ENCODE results near the gene FARS2.
A peak's percentile ranks its signal among the peaks of the same experiment; 100 is the strongest.

FARS2 gene

GRCh38 chr6:5566718-5567117, 305.4 kb downstream of the FARS2 start:
- H3K4me1 Mint-ChIP-seq = no peaks in the 10 kb centered on the region
- TF ChIP-seq CTCF (IDR thresholded peaks at IDR 0.05) = no peak
- DNase-seq = no peak
- H3K27ac Mint-ChIP-seq = no peak overlapping the region
- H3K9me3 Mint-ChIP-seq = peaks cover 18% of the 10 kb centered on the region
- no peak overlapping the region for H3K4me3 Mint-ChIP-seq
- no peaks in the 10 kb centered on the region for H3K27me3 Mint-ChIP-seq (ENCODE audit: low read depth, poor library complexity)
- peaks cover 14% of the 10 kb centered on the region for H3K36me3 Mint-ChIP-seq (ENCODE audit: low read depth)

GRCh38 chr6:5567352-5567751, 306.0 kb downstream of the FARS2 start:
- TF ChIP-seq CTCF (IDR thresholded peaks at IDR 0.05) = no peak
- Mint-ChIP-seq H3K27ac (no peak overlapping the region), H3K9me3 (peaks cover 23% of the 10 kb centered on the region), H3K36me3 (ENCODE audit: low read depth) (peaks cover 14% of the 10 kb centered on the region), H3K4me3 (no peak overlapping the region), H3K27me3 (ENCODE audit: low read depth, poor library complexity) (no peaks in the 10 kb centered on the region), H3K4me1 (no peaks in the 10 kb centered on the region)
- DNase-seq = no peak

- no peak for TF ChIP-seq CTCF (IDR thresholded peaks at IDR 0.05)
- no peaks in the 10 kb centered on the region for H3K27me3 Mint-ChIP-seq (ENCODE audit: low read depth, poor library complexity)
- H3K36me3 Mint-ChIP-seq (ENCODE audit: low read depth) = peaks cover 17% of the 10 kb centered on the region
- H3K9me3 Mint-ChIP-seq = peaks cover 27% of the 10 kb centered on the region
- no peak overlapping the region for H3K4me3 Mint-ChIP-seq
- H3K4me1 Mint-ChIP-seq = no peaks in the 10 kb centered on the region
- DNase-seq = no peak
- H3K27ac Mint-ChIP-seq = no peak overlapping the region
These were observed 306.6 kb downstream of the FARS2 start for GRCh38 chr6:5567890-5568289.

- H3K4me3 Mint-ChIP-seq = no peak overlapping the region
- peaks cover 32% of the 10 kb centered on the region for H3K9me3 Mint-ChIP-seq
- DNase-seq = no peak
- H3K36me3 Mint-ChIP-seq (ENCODE audit: low read depth) = peaks cover 21% of the 10 kb centered on the region
- H3K4me1 Mint-ChIP-seq = no peaks in the 10 kb centered on the region
- TF ChIP-seq CTCF (IDR thresholded peaks at IDR 0.05) = no peak
- H3K27me3 Mint-ChIP-seq (ENCODE audit: low read depth, poor library complexity) = no peaks in the 10 kb centered on the region
- no peak overlapping the region for H3K27ac Mint-ChIP-seq
These were observed 308.2 kb downstream of the FARS2 start for GRCh38 chr6:5569491-5569890.

- Mint-ChIP-seq H3K4me3 (no peak overlapping the region), H3K27me3 (ENCODE audit: low read depth, poor library complexity) (no peaks in the 10 kb centered on the region), H3K4me1 (no peaks in the 10 kb centered on the region), H3K9me3 (peaks cover 39% of the 10 kb centered on the region), H3K36me3 (ENCODE audit: low read depth) (peaks cover 27% of the 10 kb centered on the region), H3K27ac (no peak overlapping the region)
- TF ChIP-seq CTCF (IDR thresholded peaks at IDR 0.05) = no peak
- DNase-seq = no peak
These were observed 309.3 kb downstream of the FARS2 start for GRCh38 chr6:5570641-5571040.

GRCh38 chr6:5580736-5581581, 319.6 kb downstream of the FARS2 start:
- no peak for DNase-seq
- no peak for TF ChIP-seq CTCF (IDR thresholded peaks at IDR 0.05)
- H3K36me3 Mint-ChIP-seq (ENCODE audit: low read depth) = peaks cover 17% of the 10 kb centered on the region
- H3K4me3 Mint-ChIP-seq = no peak overlapping the region
- peak overlapping the region; percentile 87 for H3K27ac Mint-ChIP-seq
- H3K4me1 Mint-ChIP-seq = no peaks in the 10 kb centered on the region
- peaks cover 2% of the 10 kb centered on the region for H3K27me3 Mint-ChIP-seq (ENCODE audit: low read depth, poor library complexity)
- H3K9me3 Mint-ChIP-seq = peaks cover 25% of the 10 kb centered on the region
